NCI-H2227 (cell line): ENCODE data around the gene SIPA1.
A peak's percentile ranks its signal among the peaks of the same experiment; 100 is the strongest.

Source experiments
- DNase-seq: peaks from one replicate; lab custom pipeline; 2025; ENCODE audit not compliant: unreplicated experiment; lab: John Stamatoyannopoulos, UW

Gene SIPA1

DNA sequence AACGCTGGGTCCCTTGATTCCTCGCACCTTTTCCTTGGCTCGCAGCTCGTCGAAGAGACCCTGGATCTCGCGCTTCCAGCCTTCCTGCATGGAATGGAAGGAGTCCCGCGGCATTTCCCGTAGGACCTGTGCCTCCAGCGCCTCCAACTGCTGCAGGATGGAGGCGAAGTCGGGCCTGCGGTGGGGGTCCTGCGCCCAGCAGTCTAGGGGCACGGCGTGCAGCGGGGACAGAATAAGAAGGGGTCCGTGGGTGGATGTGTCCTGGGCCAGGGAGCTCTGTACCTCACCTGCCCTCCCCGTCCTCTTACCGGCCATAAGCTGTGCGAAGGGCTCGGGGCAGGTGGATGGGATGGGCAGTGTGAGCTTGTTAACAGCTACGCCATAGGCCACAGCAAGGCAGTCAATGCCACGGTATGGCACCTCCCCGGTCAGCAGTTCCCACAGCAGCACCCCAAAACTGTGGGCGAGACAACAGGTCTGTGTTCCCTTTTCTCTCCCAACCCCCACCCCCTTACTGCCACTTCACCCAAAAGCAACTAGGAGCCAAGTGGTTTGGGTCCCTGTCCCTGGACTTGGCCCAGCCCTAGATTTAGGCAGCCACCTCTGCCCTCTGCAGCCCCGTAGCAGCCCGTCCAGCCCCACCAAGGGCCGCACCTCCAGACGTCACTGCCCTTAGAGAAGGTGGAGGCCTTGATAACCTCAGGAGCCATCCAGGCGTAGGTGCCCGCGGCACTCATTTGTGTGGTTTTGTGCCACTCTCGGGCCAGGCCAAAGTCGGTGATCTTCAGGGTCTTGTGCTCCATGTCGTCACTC is 30.1 kb upstream of the SIPA1 start:
- no peak for DNase-seq

DNA sequence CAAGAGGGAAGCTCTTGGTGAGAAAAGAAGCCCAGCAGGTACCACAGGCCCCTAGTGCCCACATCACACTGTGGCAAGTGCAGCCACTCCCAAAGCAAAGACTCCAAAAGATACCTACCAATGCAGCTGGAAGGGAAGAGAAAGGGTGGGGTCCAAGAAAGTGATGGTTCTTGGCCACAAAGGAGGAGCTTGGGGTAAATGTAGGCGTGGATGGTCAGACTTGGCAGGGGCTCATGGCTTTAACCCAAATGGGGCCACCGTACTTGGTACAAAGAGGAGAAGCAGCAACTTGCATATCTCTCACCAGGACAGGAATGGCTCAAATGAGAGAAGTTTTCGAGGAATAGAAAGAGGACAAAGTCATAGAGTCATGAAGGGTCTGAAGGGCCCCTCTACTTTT is 28.7 kb upstream of the SIPA1 start:
- DNase-seq: no peak

DNA sequence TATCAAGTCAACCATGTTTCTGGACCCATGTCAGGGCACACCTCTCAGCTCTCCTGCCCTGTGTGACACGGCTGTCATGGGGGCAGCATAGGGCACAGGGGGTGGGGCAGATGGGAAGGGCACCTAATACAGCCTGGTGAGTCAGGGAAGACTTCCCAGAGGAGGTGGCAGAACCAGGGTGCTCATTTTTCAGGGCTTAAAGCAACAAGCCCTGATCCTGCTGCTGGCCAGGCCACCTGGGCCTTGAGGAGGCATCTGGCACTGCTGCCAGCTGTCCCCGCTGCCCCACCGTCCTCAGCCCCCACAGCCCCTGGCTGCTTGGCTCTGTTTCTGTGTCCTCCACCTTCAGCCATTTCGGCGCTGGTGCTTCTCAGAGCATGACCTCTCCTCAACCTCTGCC is 28.2 kb upstream of the SIPA1 start:
- no peak for DNase-seq

DNA sequence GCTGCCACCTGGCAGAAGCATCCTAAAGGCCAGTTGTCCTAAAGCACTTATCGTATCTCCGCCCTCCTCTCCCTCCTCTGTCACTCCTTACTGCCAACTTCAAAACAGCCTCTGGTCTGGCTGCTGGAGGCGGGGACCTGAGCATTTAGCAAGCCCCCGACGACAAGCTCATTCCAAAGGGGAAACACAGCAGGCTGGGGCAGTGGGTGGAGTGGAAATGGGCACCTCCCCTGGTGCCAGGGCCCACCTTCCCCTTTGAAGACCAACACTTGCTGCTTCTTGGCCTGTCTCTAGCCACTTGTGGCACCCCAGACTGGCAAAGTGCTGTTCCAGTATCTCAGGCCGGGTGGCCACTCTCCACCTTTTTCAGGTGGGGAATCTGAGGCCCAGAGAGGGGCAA is 27.5 kb upstream of the SIPA1 start:
- DNase-seq: no peak

GRCh38 chr11:65611028-65611757 is 26.7 kb upstream of the SIPA1 start:
- no peak for DNase-seq

- DNase-seq: no peak
Observed at GRCh38 chr11:65611758-65612603, 25.9 kb upstream of the SIPA1 start.

DNA sequence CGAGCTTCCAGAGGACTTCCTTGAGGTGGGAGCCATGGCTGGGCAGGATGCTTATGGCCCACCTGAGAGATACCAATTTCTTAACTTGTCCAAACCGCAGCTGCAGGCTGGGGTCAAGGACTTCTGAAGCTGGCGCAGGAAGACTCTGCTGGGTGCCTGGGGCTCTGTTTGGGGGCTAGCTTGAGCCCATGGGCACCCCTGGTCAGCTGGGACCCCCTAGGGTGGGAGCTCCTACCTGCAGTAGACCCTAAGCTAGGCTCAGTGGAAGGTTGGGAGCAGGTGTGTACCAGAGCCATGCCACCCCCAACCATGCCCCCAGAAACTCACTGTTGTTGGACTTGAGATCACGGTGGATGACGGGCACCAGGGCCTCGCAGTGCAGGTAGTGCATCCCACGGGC is 25.2 kb upstream of the SIPA1 start:
- no peak for DNase-seq

GRCh38 chr11:65613091-65613928 is 24.6 kb upstream of the SIPA1 start:
- no peak for DNase-seq

DNA sequence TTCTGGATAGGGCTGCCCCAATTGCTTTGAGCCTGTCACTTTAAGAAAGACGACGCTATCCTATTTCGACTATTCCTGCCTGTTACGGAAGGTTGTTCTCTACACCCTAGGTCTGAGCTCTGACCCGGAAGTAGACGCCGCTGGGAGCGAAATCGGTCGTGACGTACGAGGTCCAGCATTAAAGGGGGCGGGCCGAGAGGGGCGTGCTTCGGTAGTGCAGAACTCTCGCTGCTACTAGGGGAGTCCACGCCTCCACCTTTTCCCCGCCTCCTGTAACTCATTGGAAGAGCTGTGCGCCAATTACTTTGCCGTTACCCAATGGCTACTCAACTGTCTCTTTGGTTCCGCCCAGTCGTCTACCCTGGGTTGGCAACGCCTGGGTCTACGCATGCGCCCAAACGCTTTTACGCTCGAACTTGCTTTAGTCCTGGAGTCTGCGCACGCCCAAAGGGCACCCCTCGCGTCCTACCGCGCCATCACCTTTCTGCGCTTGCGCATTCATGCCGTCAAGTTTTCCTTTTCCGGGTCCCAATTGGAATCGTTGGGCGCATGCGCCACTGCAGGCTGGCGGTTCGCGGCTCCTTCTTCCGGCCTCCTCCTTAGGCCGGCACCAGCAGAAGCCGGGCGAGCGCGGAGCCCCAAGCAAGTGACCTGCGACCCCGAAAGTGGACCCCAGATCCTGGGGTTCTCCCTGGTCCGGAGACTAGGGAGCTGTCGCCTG is 22.5 kb upstream of the SIPA1 start, which contains the start of gene PCNX3:
Gene PCNX3, plus strand, starts transcription at position 548 of the 721 bp plus-strand sequence. CDS start 536 bp downstream, outside the sequence.
- DNase-seq: peak; percentile 100

- peak; percentile 72 for DNase-seq
Observed at GRCh38 chr11:65615950-65616574, 21.8 kb upstream of the SIPA1 start.

- DNase-seq: no peak
Observed at GRCh38 chr11:65616575-65617001, 21.3 kb upstream of the SIPA1 start.

DNA sequence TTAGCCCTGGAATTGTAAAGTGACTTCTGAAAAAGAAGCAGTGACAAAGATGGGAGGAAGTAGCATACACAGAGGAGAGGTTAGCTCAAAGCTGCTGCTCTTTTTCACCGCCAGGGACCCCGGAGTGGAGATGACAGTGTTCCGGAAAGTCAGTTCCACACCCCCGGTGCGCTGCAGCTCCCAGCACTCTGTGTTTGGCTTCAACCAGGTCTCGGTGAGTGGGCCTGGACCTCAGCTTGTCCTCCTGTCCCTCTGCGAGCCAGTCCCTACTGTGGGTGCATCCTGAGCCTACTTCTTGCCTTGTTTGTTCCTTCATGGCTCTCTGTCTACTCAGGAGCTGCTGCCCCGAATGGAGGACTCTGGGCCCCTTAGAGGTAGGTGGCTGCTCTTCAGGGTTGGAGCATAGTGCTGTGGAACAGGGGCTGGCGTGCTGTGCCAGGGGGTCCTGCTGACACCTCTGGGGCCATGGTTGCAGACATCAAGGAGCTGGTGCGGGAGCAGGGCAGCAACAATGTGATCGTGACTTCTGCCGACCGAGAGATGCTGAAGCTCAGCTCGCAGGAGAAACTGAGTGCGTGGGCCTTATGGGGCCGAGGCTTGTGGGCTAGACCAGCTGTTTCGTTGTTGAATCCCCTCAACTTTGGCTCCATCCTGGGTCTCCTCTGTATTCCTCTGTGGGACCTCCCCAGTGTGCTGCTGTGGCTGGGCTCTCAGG is 20.6 kb upstream of the SIPA1 start:
- no peak for DNase-seq

GRCh38 chr11:65617990-65618751 is 19.7 kb upstream of the SIPA1 start:
- DNase-seq: no peak

DNA sequence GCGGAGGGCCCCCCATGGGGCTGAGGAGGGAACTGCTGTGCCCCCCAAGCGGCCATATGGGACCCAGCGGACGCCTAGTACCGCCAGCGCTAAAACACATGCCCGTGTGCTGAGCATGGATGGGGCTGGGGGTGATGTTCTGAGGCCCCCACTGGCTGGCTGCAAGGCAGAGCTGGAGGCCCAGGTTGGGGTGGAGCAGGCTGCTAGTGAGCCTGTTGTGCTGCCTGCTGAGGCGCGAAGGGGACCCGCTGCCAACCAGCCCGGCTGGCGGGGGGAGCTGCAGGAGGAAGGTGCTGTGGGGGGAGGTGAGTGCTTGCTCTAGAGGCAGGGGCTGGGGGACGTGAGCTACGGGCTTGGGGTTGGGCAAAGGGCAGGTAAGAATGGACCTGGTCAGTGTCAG is 19.1 kb upstream of the SIPA1 start:
- no peak for DNase-seq

DNA sequence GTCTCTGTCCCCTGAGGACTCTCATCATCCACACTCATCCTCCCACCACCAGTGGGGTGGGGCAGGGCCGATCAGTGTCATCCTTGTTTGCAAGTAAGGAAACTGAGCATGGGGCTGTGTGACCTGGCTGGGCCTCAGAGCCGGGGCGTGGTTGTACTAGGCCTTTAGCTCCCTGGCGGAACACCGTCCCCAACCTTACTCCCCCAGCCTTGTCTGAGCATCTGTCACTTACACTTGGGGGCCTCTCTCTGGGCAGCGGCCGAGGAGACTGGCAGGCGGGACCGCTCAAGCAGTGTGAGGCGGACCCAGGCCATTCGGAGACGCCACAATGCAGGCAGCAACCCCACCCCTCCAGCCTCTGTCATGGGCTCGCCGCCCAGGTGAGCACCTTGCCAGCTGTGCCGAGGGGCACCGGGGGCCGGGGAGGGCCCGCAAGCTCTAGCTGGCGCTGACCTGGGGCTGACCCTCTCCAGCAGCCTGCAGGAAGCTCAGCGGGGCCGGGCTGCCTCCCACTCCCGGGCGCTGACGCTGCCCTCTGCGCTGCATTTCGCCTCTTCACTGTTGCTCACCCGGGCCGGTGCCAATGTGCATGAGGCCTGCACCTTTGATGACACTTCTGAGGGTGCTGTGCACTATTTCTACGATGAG is 18.5 kb upstream of the SIPA1 start:
- DNase-seq: no peak

- no peak for DNase-seq
Observed at GRCh38 chr11:65620666-65621065, 17.2 kb upstream of the SIPA1 start.

DNA sequence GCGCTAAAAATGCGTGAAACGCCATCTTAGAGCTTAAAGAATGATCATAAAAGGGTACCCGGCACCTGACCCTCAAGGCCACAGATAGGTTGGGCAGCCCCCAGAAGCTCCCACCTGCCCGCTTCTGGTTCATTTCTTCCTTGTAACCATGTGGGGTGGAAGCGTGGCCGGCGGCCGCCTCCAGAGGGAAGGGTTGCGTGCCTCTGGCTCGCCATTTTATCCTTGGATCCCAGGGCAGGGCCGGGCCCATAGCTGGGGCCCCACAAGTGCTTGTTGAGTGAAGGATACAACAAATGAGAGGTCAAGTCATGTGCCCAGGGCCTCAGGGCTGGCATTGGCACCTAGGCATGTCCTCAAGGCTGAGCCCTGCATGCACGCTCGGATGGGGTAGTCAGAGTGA is 16.4 kb upstream of the SIPA1 start:
- no peak for DNase-seq

GRCh38 chr11:65622011-65622410 is 15.9 kb upstream of the SIPA1 start:
- DNase-seq: no peak
